LoVo (cell line): ENCODE results near the gene DOCK10.
"Not testable (repeated sequence)": the region's sequence is repeated elsewhere in the genome, so short reads cannot be mapped to it uniquely, and the experiment has no call there.

Source experiments
- DNase-seq: peaks from one replicate; pipeline ENCODE4 v3.0.0-alpha.2; 2016; ENCODE audit warnings: low spot score

DOCK10 gene

GRCh38 chr2:225041851-225042799, at the start of gene DOCK10:
Gene DOCK10 (minus strand): TSS chr2:225042468. CDS start chr2:225042374, 94 bp downstream.
- no peak for DNase-seq

DNA sequence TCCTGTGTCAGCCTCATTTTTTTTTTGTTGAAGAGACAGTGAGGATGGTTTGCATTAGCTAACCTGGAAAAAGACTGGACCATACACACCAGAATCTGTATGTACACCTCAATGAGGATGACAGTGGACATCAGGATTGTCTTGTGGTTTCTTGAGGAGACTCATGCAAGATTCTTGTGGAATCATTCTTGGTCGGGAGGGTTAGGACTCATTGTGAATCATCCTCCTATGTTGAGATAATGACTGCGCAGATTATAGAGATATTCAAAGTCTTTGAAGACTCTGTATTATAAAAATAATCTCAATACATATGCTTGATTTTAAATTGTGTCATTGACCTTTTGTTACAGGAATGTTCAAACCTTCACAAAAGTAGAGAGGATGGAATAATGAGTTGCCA, 49.1 kb upstream of the DOCK10 start:
- peak; percentile 12 for DNase-seq

- no peak for DNase-seq
Observed at GRCh38 chr2:225090746-225091145, 48.5 kb upstream of the DOCK10 start.

DNA sequence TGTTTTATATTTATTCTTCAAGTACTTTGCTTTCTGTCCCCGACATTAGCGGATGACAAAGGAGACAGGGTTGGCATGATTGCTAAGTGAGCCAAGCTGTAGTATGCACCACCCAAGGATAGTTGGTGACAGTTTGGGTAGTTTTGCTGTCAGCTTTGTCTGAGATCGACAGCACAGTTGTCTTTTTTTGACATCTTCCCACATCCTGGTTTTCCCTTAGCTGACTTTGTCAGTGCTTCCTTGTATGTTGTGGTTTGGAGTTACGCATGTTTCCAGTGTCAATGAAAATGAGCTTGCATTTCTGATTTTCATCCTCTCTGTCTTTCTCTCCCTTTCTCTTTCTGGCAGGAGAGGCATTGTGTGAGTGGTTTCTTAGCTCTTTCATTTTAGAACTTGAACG, 44.6 kb upstream of the DOCK10 start:
- DNase-seq: no peak

- DNase-seq: no peak
Observed at GRCh38 chr2:225086439-225086838, 44.2 kb upstream of the DOCK10 start.

GRCh38 chr2:225083276-225083675, 41.0 kb upstream of the DOCK10 start:
- DNase-seq: no peak

- no peak for DNase-seq
Observed at GRCh38 chr2:225076125-225076524, 33.9 kb upstream of the DOCK10 start.

- no peak for DNase-seq
Observed at GRCh38 chr2:225074919-225075681, 32.8 kb upstream of the DOCK10 start.

DNA sequence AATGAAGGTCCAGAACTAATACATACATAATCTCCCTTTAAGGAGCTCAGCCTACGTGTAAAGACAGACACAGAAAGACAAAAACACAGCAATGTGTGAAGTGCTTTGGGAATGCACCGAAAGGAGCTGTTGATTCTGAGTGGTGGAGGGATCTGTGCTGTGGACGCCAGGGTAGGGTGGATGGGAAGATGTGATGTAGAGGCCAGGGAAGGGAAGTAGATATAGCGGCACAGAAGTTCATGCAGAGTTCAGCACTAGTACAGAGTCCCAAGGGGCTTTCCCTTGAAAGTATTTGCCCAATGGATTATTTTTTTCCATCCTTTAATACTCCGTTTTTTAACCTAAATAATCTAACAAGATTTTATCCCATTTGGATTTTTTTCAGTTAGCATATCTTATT, 32.1 kb upstream of the DOCK10 start:
- no peak for DNase-seq

- no peak for DNase-seq
Observed at GRCh38 chr2:225073198-225073597, 30.9 kb upstream of the DOCK10 start.

GRCh38 chr2:225072444-225072843, 30.2 kb upstream of the DOCK10 start:
- no peak for DNase-seq

DNA sequence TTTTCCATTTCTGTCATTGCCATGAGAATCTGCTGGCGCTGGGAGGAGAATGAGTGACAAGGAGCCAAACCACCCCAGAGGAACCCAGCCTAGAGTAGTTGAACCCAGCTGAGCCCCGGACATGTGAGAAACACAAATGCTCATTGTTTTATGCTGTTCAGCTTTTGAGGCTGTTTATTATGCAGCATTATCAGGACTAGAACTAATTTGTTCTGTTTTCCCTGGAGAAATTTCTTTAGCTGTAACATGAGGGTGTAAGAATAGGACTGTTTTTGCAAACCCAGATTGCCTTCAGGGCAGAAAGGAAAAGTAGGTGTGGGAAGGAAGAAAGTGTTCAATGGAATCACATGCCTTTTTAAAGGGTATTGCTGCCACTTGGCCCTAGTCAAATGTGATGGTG, 28.5 kb upstream of the DOCK10 start:
- DNase-seq: no peak

DNA sequence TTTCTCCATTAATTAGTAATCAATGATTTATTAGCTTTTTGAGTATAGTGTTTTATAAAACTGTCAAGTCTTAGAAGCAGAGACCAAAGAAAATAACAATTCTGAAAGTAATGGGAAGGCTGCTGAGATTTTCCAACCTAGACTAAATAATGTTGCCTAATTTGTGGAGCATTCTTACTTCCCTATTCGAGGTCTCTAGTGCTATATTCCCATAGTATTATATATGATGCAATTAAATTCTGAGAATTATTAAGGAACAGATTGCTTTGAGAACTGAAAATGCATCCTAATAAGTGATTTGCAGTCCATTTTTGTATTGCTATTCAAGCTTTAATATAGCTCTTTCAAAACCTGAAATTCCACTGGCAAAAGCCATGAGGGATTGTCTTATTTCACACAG, 27.7 kb upstream of the DOCK10 start:
- DNase-seq: no peak

GRCh38 chr2:225069477-225069876, 27.2 kb upstream of the DOCK10 start:
- DNase-seq: no peak

- no peak for DNase-seq
Observed at GRCh38 chr2:225065882-225066281, 23.6 kb upstream of the DOCK10 start.

DNA sequence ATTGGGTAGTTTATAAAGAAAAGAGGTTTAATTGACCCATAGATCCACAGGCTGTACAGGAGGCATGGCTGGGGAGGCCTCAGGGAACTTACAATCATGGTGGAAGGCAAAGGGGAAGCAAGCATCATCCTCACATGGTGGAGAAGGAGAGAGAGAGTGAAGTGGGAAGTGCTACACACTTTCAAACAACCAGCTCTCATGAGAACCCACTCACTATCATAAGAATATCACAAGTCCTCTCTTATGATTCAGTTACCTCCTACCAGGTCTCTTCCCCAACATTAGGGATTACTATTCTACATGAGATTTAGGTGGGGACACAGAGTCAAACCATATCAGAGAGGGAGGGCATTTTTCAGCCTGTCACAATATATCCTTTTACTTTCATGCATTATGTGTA, 22.7 kb upstream of the DOCK10 start:
- DNase-seq: no peak

DNA sequence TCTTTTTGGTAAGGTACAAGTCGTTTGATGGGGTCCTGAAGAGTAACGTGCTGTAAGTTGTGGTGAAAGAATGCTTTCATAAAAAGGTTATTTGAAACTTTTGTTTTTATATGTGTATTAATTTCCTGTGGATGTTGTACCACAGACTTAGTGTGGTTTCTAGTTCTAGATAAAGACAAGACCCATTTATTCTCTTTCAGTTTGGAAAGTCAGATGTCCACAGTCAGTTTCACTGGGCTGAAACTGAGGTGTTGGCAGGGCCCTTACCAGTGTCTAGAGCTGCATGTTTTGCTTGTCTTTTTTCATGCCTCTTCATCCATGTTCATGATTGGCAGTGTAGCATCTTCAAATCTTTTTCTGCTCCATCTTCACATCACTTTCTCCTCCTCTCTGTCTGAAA, 22.1 kb upstream of the DOCK10 start:
- DNase-seq: no peak

DNA sequence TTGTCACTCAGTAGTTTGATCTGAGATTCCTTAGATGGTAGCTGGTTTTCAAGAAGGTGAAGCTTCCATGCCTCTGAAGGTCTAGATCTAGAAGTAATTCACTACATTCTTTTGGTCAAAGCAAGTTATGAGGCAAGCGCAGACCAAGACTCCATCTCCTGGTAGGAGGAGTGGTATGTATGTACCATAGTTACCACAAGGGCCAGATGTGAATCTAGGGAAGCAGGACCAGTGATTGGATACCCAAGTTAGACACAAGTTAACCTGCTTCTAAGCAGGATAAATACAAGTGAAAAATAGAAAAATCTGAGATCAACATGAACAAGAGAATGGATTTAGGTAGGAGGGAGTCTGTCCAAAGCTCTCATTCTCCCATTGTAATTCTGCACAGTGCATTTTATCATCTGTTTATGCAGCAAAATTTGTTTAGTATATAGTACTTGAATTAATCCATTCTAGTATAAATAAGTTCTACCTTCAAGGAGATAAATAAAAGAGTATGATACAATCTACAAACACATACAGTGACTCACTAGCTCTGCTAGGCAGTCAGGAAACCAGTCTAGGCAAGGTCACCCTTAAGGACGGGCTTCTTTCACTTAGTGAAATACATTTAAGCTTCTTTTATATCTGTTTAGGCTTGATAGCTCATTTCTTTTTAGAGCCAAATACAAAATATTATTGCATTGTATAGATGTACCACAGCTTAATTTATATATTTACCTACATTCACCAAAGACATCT, 14.2 kb upstream of the DOCK10 start:
- DNase-seq: no peak

GRCh38 chr2:225055714-225056113, 13.4 kb upstream of the DOCK10 start:
- no peak for DNase-seq

DNA sequence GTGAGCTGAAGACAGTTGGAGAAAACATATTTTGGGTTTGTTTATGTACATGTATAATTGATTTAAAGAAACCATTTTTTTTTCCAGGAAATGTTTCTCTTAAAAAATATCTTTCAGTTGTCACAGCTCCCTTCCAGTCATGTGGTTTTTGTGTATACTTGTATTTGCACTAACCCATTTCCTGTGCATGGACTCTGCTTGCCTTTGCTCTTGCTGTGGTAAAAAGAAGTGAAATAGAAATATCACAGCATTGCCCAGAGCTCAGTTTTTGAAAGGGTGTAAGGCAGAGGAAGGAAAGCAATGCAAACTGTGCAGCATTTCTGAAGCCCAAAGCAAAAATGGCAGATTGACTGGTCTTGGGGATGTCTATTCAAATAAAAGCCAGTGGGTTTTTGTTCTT, 10.4 kb upstream of the DOCK10 start:
- DNase-seq: no peak

DNA sequence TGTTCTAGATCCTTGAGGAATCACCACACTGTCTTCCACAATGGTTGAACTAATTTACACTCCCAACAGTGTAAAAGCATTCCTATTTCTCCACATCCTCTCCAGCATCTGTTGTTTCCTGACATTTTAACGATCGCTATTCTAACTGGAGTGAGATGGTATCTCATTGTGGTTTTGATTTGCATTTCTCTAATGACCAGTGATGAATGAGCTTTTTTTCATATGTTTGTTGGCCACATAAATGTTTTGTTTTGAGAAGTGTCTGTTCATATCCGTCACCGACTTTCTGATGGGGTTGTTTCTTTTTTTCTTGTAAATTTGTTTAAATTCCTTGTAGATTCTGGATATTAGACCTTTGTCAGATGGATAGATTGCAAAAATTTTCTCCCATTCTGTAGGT, 5.2 kb upstream of the DOCK10 start:
- DNase-seq: not testable (repeated sequence)

- no peak for DNase-seq
Observed at GRCh38 chr2:225042800-225043167, 516 bp upstream of the DOCK10 start.
